HEK293 (cell line): Measurements from ENCODE around the gene GABBR2.

Experiments
- CTCF ChIA-PET: fragments of 350-600 bp; formaldehyde crosslinking; extraction: SDS; loops from one replicate; lab custom pipeline; 2021; ENCODE audit warnings: antibody characterized with exemption; lab: Yijun Ruan, JAX
- POLR2A ChIA-PET: fragments of 300-600 bp; formaldehyde crosslinking; extraction: SDS; loops from one replicate; lab custom pipeline; 2020; ENCODE audit warnings: antibody characterized with exemption, inconsistent platforms; lab: Yijun Ruan, JAX
- H3K27ac ChIP-seq: fragments of 200-500 bp; sonication (Bioruptor generic); 2 replicates; pipeline ENCODE4 v1.5.1; 2014; ENCODE audit warnings: low read depth, low read length, control low read depth, inconsistent platforms; ENCODE audit errors: extremely low read depth
- H3K36me3 ChIP-seq, 2 experiments: fragments of 200-500 bp in 1 of 2; sonication (Bioruptor generic) in 1 of 2; 1 replicate in 1 of 2; 2 replicates in 1 of 2; pipeline ENCODE4 v1.5.1; 2014 to 2017; ENCODE audit warnings: inconsistent platforms in 2 of 2, low read length in 2 of 2; ENCODE audit not compliant: control insufficient read depth in 2 of 2, insufficient read depth in 1 of 2
- H3K4me1 ChIP-seq: fragments of 200-500 bp; sonication (Bioruptor generic); 2 replicates; pipeline ENCODE4 v1.5.1; 2014; ENCODE audit warnings: mild to moderate bottlenecking, low read length, inconsistent platforms; ENCODE audit not compliant: control insufficient read depth, insufficient read depth
- H3K4me3 ChIP-seq: 2 replicates; pipeline ENCODE4 v1.5.1; 2011; ENCODE audit warnings: low read depth, mild to moderate bottlenecking, control low read depth, low read length, moderate library complexity
- H3K9me3 ChIP-seq: fragments of 200-500 bp; sonication (Bioruptor generic); 2 replicates; pipeline ENCODE4 v1.5.1; 2014; ENCODE audit warnings: low read depth, low read length, inconsistent platforms; ENCODE audit not compliant: control insufficient read depth, insufficient read depth
- GLIS1 ChIP-seq: fragments of 450-650 bp; formaldehyde crosslinking; IDR thresholded peaks from 2 replicates; pipeline ENCODE4 v1.5.1; 2016; ENCODE audit warnings: missing biosample characterization, missing genetic modification characterization
- KLF7 ChIP-seq: fragments of 450-650 bp; formaldehyde crosslinking; IDR thresholded peaks from 2 replicates; pipeline ENCODE4 v1.5.1; 2016; ENCODE audit warnings: missing biosample characterization, missing genetic modification characterization, borderline replicate concordance
- PRDM1 ChIP-seq: fragments of 450-650 bp; formaldehyde crosslinking; IDR thresholded peaks from 2 replicates; pipeline ENCODE4; 2016; ENCODE audit warnings: missing biosample characterization, missing genetic modification characterization
- ZBTB20 ChIP-seq: fragments of 450-650 bp; formaldehyde crosslinking; IDR thresholded peaks from 2 replicates; pipeline ENCODE4 v1.5.1; 2016; ENCODE audit warnings: missing biosample characterization, missing genetic modification characterization
- ZBTB21 ChIP-seq: fragments of 450-650 bp; formaldehyde crosslinking; IDR thresholded peaks from 2 replicates; pipeline ENCODE4 v1.5.1; 2017; ENCODE audit warnings: missing biosample characterization, missing genetic modification characterization
- ZBTB7A ChIP-seq: fragments of 450-650 bp; formaldehyde crosslinking; IDR thresholded peaks from 2 replicates; pipeline ENCODE4 v1.5.1; 2016; ENCODE audit warnings: low read depth, missing biosample characterization, missing genetic modification characterization
- ZFHX2 ChIP-seq: fragments of 450-650 bp; formaldehyde crosslinking; conservative IDR thresholded peaks from 2 replicates; pipeline ENCODE4 v1.5.1; 2016; ENCODE audit warnings: missing biosample characterization, missing genetic modification characterization
- ZNF16 ChIP-seq: fragments of 450-650 bp; formaldehyde crosslinking; IDR thresholded peaks from 2 replicates; pipeline ENCODE4 v1.5.1; 2016; ENCODE audit warnings: low read depth, missing biosample characterization, missing genetic modification characterization
- ZNF391 ChIP-seq: fragments of 450-650 bp; formaldehyde crosslinking; IDR thresholded peaks from 2 replicates; pipeline ENCODE4 v1.5.1; 2016; ENCODE audit warnings: low read depth, missing biosample characterization, missing genetic modification characterization, borderline replicate concordance
- ZNF394 ChIP-seq: fragments of 450-650 bp; formaldehyde crosslinking; IDR thresholded peaks from 2 replicates; pipeline ENCODE4 v1.5.1; 2016; ENCODE audit warnings: missing biosample characterization, missing genetic modification characterization, mild to moderate bottlenecking, moderate library complexity, borderline replicate concordance
- ZNF423 ChIP-seq: fragments of 450-650 bp; formaldehyde crosslinking; IDR thresholded peaks from 2 replicates; pipeline ENCODE4 v1.5.1; 2016; ENCODE audit warnings: missing biosample characterization, missing genetic modification characterization
- ZNF473 ChIP-seq: fragments of 450-650 bp; formaldehyde crosslinking; IDR thresholded peaks from 2 replicates; pipeline ENCODE4 v1.5.1; 2017; ENCODE audit warnings: missing biosample characterization, missing genetic modification characterization
- ZNF555 ChIP-seq: fragments of 450-650 bp; formaldehyde crosslinking; conservative IDR thresholded peaks from 2 replicates; pipeline ENCODE4 v1.5.1; 2017; ENCODE audit warnings: missing biosample characterization, mild to moderate bottlenecking, missing genetic modification characterization, inconsistent platforms
- ZNF670 ChIP-seq: fragments of 450-650 bp; formaldehyde crosslinking; IDR thresholded peaks from 2 replicates; pipeline ENCODE4 v1.5.1; 2016; ENCODE audit warnings: missing biosample characterization, missing genetic modification characterization, low read depth
- ZNF791 ChIP-seq: fragments of 450-650 bp; formaldehyde crosslinking; IDR thresholded peaks from 2 replicates; pipeline ENCODE4 v1.5.1; 2016; ENCODE audit warnings: missing biosample characterization, missing genetic modification characterization
- ZSCAN16 ChIP-seq: fragments of 450-650 bp; formaldehyde crosslinking; IDR thresholded peaks from 2 replicates; pipeline ENCODE4 v1.5.1; 2016; ENCODE audit warnings: missing biosample characterization, missing genetic modification characterization
- TF ChIP-seq, protein P1 (sequence below): fragments of 450-650 bp; formaldehyde crosslinking; IDR thresholded peaks from 2 replicates; pipeline ENCODE4 v1.5.1; 2016; ENCODE audit warnings: missing biosample characterization, missing genetic modification characterization, borderline replicate concordance
- TF ChIP-seq, protein P2 (sequence below): fragments of 450-650 bp; formaldehyde crosslinking; IDR thresholded peaks from 2 replicates; pipeline ENCODE4 v1.5.1; 2016; ENCODE audit warnings: missing biosample characterization, missing genetic modification characterization
- TF ChIP-seq, protein P3 (sequence below): fragments of 450-650 bp; formaldehyde crosslinking; IDR thresholded peaks from 2 replicates; pipeline ENCODE4 v1.5.1; 2016; ENCODE audit warnings: missing biosample characterization, missing genetic modification characterization

Gene GABBR2

DNA sequence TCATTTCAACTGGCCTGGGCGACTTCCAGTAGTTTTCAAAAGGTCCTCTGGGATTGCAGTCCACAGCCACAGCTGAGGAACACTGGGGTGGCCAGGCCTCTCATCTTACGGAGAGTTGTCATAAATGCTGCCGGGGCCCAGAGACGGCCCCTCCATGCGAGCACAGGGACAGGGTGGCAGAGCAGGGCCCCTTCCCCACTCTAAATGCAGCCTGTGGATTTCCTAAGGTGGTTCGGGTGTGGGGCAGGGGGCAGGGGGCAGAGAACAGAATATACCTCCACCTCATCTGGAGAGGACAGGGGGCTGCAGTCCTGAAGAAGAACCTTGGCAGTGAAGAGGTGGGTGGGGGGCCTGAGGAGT, 339.7 kb downstream of the GABBR2 start (continued):
- no peak for TF ChIP-seq ZFHX2
- TF ChIP-seq, protein P1, sequence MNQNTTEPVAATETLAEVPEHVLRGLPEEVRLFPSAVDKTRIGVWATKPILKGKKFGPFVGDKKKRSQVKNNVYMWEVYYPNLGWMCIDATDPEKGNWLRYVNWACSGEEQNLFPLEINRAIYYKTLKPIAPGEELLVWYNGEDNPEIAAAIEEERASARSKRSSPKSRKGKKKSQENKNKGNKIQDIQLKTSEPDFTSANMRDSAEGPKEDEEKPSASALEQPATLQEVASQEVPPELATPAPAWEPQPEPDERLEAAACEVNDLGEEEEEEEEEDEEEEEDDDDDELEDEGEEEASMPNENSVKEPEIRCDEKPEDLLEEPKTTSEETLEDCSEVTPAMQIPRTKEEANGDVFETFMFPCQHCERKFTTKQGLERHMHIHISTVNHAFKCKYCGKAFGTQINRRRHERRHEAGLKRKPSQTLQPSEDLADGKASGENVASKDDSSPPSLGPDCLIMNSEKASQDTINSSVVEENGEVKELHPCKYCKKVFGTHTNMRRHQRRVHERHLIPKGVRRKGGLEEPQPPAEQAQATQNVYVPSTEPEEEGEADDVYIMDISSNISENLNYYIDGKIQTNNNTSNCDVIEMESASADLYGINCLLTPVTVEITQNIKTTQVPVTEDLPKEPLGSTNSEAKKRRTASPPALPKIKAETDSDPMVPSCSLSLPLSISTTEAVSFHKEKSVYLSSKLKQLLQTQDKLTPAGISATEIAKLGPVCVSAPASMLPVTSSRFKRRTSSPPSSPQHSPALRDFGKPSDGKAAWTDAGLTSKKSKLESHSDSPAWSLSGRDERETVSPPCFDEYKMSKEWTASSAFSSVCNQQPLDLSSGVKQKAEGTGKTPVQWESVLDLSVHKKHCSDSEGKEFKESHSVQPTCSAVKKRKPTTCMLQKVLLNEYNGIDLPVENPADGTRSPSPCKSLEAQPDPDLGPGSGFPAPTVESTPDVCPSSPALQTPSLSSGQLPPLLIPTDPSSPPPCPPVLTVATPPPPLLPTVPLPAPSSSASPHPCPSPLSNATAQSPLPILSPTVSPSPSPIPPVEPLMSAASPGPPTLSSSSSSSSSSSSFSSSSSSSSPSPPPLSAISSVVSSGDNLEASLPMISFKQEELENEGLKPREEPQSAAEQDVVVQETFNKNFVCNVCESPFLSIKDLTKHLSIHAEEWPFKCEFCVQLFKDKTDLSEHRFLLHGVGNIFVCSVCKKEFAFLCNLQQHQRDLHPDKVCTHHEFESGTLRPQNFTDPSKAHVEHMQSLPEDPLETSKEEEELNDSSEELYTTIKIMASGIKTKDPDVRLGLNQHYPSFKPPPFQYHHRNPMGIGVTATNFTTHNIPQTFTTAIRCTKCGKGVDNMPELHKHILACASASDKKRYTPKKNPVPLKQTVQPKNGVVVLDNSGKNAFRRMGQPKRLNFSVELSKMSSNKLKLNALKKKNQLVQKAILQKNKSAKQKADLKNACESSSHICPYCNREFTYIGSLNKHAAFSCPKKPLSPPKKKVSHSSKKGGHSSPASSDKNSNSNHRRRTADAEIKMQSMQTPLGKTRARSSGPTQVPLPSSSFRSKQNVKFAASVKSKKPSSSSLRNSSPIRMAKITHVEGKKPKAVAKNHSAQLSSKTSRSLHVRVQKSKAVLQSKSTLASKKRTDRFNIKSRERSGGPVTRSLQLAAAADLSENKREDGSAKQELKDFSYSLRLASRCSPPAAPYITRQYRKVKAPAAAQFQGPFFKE (tag by site-specific recombination) = no peak
- TF ChIP-seq, protein P2, sequence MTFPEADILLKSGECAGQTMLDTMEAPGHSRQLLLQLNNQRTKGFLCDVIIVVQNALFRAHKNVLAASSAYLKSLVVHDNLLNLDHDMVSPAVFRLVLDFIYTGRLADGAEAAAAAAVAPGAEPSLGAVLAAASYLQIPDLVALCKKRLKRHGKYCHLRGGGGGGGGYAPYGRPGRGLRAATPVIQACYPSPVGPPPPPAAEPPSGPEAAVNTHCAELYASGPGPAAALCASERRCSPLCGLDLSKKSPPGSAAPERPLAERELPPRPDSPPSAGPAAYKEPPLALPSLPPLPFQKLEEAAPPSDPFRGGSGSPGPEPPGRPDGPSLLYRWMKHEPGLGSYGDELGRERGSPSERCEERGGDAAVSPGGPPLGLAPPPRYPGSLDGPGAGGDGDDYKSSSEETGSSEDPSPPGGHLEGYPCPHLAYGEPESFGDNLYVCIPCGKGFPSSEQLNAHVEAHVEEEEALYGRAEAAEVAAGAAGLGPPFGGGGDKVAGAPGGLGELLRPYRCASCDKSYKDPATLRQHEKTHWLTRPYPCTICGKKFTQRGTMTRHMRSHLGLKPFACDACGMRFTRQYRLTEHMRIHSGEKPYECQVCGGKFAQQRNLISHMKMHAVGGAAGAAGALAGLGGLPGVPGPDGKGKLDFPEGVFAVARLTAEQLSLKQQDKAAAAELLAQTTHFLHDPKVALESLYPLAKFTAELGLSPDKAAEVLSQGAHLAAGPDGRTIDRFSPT (tag by site-specific recombination) = no peak
- no peak for TF ChIP-seq ZNF791 (tag by site-specific recombination)
- no peak for TF ChIP-seq KLF7 (tag by site-specific recombination)
- TF ChIP-seq, protein P3, sequence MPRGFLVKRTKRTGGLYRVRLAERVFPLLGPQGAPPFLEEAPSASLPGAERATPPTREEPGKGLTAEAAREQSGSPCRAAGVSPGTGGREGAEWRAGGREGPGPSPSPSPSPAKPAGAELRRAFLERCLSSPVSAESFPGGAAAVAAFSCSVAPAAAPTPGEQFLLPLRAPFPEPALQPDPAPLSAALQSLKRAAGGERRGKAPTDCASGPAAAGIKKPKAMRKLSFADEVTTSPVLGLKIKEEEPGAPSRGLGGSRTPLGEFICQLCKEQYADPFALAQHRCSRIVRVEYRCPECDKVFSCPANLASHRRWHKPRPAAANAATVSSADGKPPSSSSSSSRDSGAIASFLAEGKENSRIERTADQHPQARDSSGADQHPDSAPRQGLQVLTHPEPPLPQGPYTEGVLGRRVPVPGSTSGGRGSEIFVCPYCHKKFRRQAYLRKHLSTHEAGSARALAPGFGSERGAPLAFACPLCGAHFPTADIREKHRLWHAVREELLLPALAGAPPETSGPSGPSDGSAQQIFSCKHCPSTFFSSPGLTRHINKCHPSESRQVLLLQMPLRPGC (tag by site-specific recombination) = no peak
- no peak for TF ChIP-seq ZNF16
- no peak for TF ChIP-seq ZBTB21 (tag by site-specific recombination)
- TF ChIP-seq ZNF670 (tag by site-specific recombination) = no peak

DNA sequence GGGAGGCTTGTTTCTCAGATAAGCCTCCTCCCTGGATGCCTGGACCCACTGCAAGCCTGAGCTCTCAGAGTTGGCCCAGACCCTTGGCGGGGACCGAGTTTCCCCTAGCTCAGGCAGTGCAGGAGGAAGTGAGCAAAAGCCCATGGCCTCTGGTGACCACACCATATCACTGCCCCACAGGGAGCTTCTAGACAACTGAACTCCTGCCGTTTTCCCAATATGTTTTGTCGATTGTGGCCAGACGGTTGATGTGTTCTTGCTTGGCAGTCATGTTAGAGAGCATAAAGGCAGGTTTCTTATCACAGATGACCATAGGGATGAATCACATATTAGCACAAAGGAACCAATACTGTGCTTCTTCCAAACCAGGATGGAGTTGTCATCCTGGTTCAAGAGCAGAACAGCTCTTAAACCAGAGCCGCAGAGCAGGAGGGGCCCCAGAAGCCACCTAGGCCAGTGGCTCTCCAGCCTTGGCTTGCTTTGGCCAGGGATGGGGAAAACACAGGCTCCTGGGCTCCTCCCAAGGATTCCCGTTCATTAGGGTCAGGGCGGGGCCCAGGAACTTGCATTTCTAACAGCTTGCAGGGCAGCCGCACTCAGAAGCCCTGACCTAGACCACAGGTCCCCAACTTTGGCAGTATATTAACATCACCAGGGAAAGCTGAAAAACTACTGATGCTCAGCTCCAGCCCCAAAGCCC, 340.2 kb downstream of the GABBR2 start:
- TF ChIP-seq ZBTB20 (tag by site-specific recombination) (no peak), ZNF423 (no peak), GLIS1 (tag by site-specific recombination) (no peak), ZBTB7A (no peak), ZNF473 (tag by site-specific recombination) (no peak), ZNF391 (no peak), ZNF555 (tag by site-specific recombination) (no peak), ZNF394 (tag by site-specific recombination) (no peak), PRDM1 (tag by site-specific recombination) (no peak), ZSCAN16 (tag by site-specific recombination) (no peak)
- POLR2A ChIA-PET = no interaction called here

More for the DNA sequence above, 340.2 kb downstream of the GABBR2 start:
- Histone ChIP-seq H3K4me3 (no peak overlapping the region), H3K4me1 (no peaks in the 10 kb centered on the region), H3K36me3 (no peaks in the 10 kb centered on the region), H3K27ac (no peak overlapping the region), H3K9me3 (no peaks in the 10 kb centered on the region)
- CTCF ChIA-PET = no interaction called here
